ENCODE results near the gene SH3GLB2.

DNA sequence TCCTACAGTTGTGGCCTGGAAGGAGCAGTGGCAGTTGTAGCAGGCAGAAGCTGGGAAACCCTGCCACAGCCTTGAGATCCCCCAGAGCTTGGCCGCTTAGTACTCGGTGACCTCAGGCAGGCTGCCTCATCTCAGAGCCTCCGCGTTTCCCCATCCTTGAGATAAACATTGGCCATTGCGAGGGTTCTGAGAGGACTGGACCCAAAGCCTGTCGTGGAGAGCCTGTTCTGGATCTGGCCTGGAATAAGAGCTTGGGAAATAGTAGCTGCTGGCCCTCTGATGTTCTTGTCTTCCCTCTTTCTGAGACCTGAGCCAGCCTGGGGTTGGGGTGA, 9.6 kb upstream of the SH3GLB2 start:
- TF ChIP-seq, protein P1, sequence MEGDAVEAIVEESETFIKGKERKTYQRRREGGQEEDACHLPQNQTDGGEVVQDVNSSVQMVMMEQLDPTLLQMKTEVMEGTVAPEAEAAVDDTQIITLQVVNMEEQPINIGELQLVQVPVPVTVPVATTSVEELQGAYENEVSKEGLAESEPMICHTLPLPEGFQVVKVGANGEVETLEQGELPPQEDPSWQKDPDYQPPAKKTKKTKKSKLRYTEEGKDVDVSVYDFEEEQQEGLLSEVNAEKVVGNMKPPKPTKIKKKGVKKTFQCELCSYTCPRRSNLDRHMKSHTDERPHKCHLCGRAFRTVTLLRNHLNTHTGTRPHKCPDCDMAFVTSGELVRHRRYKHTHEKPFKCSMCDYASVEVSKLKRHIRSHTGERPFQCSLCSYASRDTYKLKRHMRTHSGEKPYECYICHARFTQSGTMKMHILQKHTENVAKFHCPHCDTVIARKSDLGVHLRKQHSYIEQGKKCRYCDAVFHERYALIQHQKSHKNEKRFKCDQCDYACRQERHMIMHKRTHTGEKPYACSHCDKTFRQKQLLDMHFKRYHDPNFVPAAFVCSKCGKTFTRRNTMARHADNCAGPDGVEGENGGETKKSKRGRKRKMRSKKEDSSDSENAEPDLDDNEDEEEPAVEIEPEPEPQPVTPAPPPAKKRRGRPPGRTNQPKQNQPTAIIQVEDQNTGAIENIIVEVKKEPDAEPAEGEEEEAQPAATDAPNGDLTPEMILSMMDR (IDR thresholded peaks at IDR 0.05; ENCODE audit: low read length): no peak
- no peak for TF ChIP-seq EZH2 (IDR thresholded peaks at IDR 0.05; ENCODE audit: borderline replicate concordance, low read length)

All from OCI-LY1 (cell line).